Right atrium auricular region (tissue), 2 donors: ENCODE data around the gene CLASRP. TPM values are rescaled to one million over a fixed set of nuclear protein-coding genes. Genes with fewer than 3 reads are reported as not detected.

Source experiments
- DNase-seq: peaks from one replicate; pipeline ENCODE4 v3.0.0-alpha.2; 2019; ENCODE audit warnings: low spot score
- H3K27ac ChIP-seq, 2 donors: fragments of 200-600 bp; sonication (generic); 1 replicate in 1 of 2; 2 replicates in 1 of 2; pipeline ENCODE4 v1.5.1; 2016 to 2019
- H3K27me3 ChIP-seq, 2 donors: fragments of 200-600 bp; sonication (generic); one replicate each; pipeline versions ENCODE4 v1.5.1 to v1.6.0; 2017 to 2019
- H3K36me3 ChIP-seq: fragments of 200-600 bp; sonication (generic); one replicate; pipeline ENCODE4 v1.5.1; 2016
- H3K4me1 ChIP-seq, 2 donors: fragments of 200-600 bp; sonication (generic); one replicate each; pipeline versions ENCODE4 v1.5.1 to v1.6.0; 2017 to 2019
- H3K4me3 ChIP-seq, 2 donors: fragments of 200-600 bp; sonication (generic); 1 replicate in 1 of 2; 2 replicates in 1 of 2; pipeline ENCODE4 v1.5.1; 2017 to 2019; ENCODE audit warnings: mild to moderate bottlenecking in 1 of 2, moderate library complexity in 1 of 2
- H3K9me3 ChIP-seq, 2 donors: fragments of 200-600 bp; sonication (generic); one replicate each; pipeline ENCODE4 v1.5.1; 2019
- total RNA-seq, 2 donors: library from RNA; depleted of rRNA; stranded (reverse); fragments of >200 nt; gene quantifications; one replicate each; pipeline ENCODE4 v1.1.0, GENCODE V29; 2016
- TF ChIP-seq, protein P1 (sequence below), 2 donors: fragments of 200-600 bp; sonication (generic); IDR thresholded peaks; one replicate each; pipeline ENCODE4 v1.5.1; 2019; ENCODE audit warnings: antibody characterized with exemption in 2 of 2

Gene CLASRP
- total RNA-seq, 2 donors from 2014 or later, result 29.6 to 31.3 TPM

DNA sequence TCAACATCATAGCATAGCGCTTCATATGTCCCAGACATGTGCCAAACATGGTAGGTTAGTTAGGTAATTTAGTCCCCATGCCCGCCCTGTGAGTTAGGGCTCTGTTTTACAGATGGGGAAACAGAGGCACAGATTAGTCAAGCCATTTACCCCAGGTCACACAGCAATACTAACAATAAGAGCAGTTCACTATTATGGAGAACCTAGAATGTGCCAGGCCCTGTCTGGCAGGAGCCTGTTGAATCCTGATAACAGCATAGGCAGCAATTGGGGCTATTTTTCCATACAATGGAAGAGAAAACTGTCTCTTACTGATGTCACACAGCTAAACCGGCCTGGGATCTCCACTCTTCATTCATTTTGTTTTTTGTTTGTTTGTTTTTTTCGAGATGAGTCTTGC is 47.6 kb downstream of the CLASRP start:
- Histone ChIP-seq H3K27ac (no peak overlapping the region), H3K36me3 (peaks cover 8% of the 10 kb centered on the region), H3K4me1 (peaks cover 0 to 7% of the 10 kb centered on the region in 2 donors), H3K4me3 (no peak overlapping the region), H3K27me3 (no peaks in the 10 kb centered on the region), H3K9me3 (no peaks in the 10 kb centered on the region)
- DNase-seq, result no peak
- TF ChIP-seq, protein P1, sequence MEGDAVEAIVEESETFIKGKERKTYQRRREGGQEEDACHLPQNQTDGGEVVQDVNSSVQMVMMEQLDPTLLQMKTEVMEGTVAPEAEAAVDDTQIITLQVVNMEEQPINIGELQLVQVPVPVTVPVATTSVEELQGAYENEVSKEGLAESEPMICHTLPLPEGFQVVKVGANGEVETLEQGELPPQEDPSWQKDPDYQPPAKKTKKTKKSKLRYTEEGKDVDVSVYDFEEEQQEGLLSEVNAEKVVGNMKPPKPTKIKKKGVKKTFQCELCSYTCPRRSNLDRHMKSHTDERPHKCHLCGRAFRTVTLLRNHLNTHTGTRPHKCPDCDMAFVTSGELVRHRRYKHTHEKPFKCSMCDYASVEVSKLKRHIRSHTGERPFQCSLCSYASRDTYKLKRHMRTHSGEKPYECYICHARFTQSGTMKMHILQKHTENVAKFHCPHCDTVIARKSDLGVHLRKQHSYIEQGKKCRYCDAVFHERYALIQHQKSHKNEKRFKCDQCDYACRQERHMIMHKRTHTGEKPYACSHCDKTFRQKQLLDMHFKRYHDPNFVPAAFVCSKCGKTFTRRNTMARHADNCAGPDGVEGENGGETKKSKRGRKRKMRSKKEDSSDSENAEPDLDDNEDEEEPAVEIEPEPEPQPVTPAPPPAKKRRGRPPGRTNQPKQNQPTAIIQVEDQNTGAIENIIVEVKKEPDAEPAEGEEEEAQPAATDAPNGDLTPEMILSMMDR (IDR thresholded peaks at IDR 0.05), result no peak

- TF ChIP-seq, protein P1 (IDR thresholded peaks at IDR 0.05), result no peak
- Histone ChIP-seq H3K36me3 (peaks cover 8% of the 10 kb centered on the region), H3K27me3 (no peaks in the 10 kb centered on the region), H3K4me1 (peaks cover 0 to 13% of the 10 kb centered on the region in 2 donors), H3K4me3 (no peak overlapping the region), H3K27ac (no peak overlapping the region), H3K9me3 (no peaks in the 10 kb centered on the region)
- no peak for DNase-seq
Measured at GRCh38 chr19:45087531-45087930, 48.7 kb downstream of the CLASRP start.

GRCh38 chr19:45090034-45090433 is 51.2 kb downstream of the CLASRP start:
- Histone ChIP-seq H3K27me3 (no peaks in the 10 kb centered on the region), H3K36me3 (peaks cover 8% of the 10 kb centered on the region), H3K4me1 (peaks cover 0 to 29% of the 10 kb centered on the region in 2 donors), H3K4me3 (no peak overlapping the region), H3K27ac (no peak overlapping the region), H3K9me3 (no peaks in the 10 kb centered on the region)
- TF ChIP-seq, protein P1 (IDR thresholded peaks at IDR 0.05), result no peak
- no peak for DNase-seq

- Histone ChIP-seq H3K27me3 (no peaks in the 10 kb centered on the region), H3K27ac (no peak overlapping the region), H3K4me1 (peaks cover 0 to 34% of the 10 kb centered on the region in 2 donors), H3K4me3 (peak overlapping the region in 1 of 2 donors; percentile 97), H3K36me3 (peaks cover 8% of the 10 kb centered on the region), H3K9me3 (no peaks in the 10 kb centered on the region)
- DNase-seq, result no peak
- TF ChIP-seq, protein P1 (IDR thresholded peaks at IDR 0.05), result no peak
Measured at GRCh38 chr19:45090606-45091005, 51.8 kb downstream of the CLASRP start.

- Histone ChIP-seq H3K4me1 (peaks cover 0 to 41% of the 10 kb centered on the region in 2 donors), H3K27me3 (no peaks in the 10 kb centered on the region), H3K9me3 (no peaks in the 10 kb centered on the region), H3K27ac (peak overlapping the region; percentile 85 to 88), H3K4me3 (peak overlapping the region; percentile 69 to 97), H3K36me3 (peaks cover 8% of the 10 kb centered on the region)
- TF ChIP-seq, protein P1 (IDR thresholded peaks at IDR 0.05), result no peak
- DNase-seq, result peak; percentile 98
Measured at GRCh38 chr19:45091031-45091923, 52.4 kb downstream of the CLASRP start.
